Dendritic cell treated with granulocyte-macrophage colony-stimulating factor and Interleukin-4, amounts not matched to agents 40 ng/mL and 50 ng/mL, for 4 days (primary cell): ENCODE measurements around the gene BIRC6.
"Not testable (repeated sequence)": the region's sequence is repeated elsewhere in the genome, so short reads cannot be mapped to it uniquely, and the experiment has no call there.

Source experiments
- H3K27ac Mint-ChIP-seq: one replicate; pipeline ENCODE4 v1.8.0; 2022; ENCODE audit warnings: mild to moderate bottlenecking, mixed read lengths
- H3K27me3 Mint-ChIP-seq: one replicate; pipeline ENCODE4 v1.8.0; 2022; ENCODE audit warnings: mild to moderate bottlenecking, mixed read lengths
- H3K36me3 Mint-ChIP-seq: one replicate; pipeline ENCODE4 v1.8.0; 2022; ENCODE audit warnings: low read depth, mixed read lengths
- H3K4me1 Mint-ChIP-seq: one replicate; pipeline ENCODE4 v1.8.0; 2022; ENCODE audit warnings: low read depth, mixed read lengths
- H3K4me3 Mint-ChIP-seq: one replicate; pipeline ENCODE4 v1.8.0; 2022; ENCODE audit warnings: mild to moderate bottlenecking, moderate library complexity, mixed read lengths
- H3K9me3 Mint-ChIP-seq: one replicate; pipeline ENCODE4 v1.8.0; 2022; ENCODE audit warnings: mixed read lengths
- intact Hi-C: fragments of 100-400 bp; cut with micrococcal nuclease; formaldehyde crosslinking; loops from one replicate; pipeline ENCODE4 v1.15.0; 2022

The BIRC6 gene

GRCh38 chr2:32436150-32436549 is 79.3 kb downstream of the BIRC6 start:
- Mint-ChIP-seq H3K27me3 (no peaks in the 10 kb centered on the region), H3K4me1 (no peaks in the 10 kb centered on the region), H3K4me3 (no peak overlapping the region), H3K9me3 (no peaks in the 10 kb centered on the region), H3K36me3 (peaks cover 90% of the 10 kb centered on the region), H3K27ac (no peak overlapping the region)
- intact Hi-C loops = no loop called here

GRCh38 chr2:32442020-32442467 is 85.2 kb downstream of the BIRC6 start:
- intact Hi-C loops = no loop called here
- H3K9me3 Mint-ChIP-seq = no peaks in the 10 kb centered on the region
- no peaks in the 10 kb centered on the region for H3K27me3 Mint-ChIP-seq
- no peak overlapping the region for H3K27ac Mint-ChIP-seq
- H3K4me3 Mint-ChIP-seq = no peak overlapping the region
- H3K36me3 Mint-ChIP-seq = peaks cover 93% of the 10 kb centered on the region
- H3K4me1 Mint-ChIP-seq = no peaks in the 10 kb centered on the region

DNA sequence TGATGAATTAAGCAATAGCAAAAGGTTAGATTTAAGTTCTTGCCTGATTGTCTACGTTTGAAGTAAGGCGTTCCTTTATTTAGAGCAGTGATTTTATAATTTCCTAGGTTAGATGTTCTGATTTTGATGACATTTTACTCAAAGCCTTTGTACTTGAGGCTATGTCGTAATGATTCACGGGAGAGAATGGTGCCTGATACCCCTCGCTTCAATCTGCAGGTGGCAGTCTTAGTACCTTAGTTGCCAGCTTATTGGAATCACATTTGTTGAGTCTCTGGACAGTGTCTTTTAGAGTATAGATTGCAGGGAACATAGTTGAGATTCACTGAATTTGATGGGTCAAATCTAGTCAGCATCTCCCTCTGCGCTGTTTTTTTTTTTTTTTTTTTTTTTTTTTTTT is 89.5 kb downstream of the BIRC6 start:
- H3K27me3 Mint-ChIP-seq = no peaks in the 10 kb centered on the region
- no peaks in the 10 kb centered on the region for H3K9me3 Mint-ChIP-seq
- peaks cover 13% of the 10 kb centered on the region for H3K4me1 Mint-ChIP-seq
- H3K36me3 Mint-ChIP-seq = peaks cover 77% of the 10 kb centered on the region
- H3K4me3 Mint-ChIP-seq = no peak overlapping the region
- intact Hi-C loops = no loop called here
- no peak overlapping the region for H3K27ac Mint-ChIP-seq

- Mint-ChIP-seq H3K27ac (no peak overlapping the region), H3K27me3 (no peaks in the 10 kb centered on the region), H3K4me3 (no peak overlapping the region)
Observed at GRCh38 chr2:32450851-32451250, 94.0 kb downstream of the BIRC6 start.

DNA sequence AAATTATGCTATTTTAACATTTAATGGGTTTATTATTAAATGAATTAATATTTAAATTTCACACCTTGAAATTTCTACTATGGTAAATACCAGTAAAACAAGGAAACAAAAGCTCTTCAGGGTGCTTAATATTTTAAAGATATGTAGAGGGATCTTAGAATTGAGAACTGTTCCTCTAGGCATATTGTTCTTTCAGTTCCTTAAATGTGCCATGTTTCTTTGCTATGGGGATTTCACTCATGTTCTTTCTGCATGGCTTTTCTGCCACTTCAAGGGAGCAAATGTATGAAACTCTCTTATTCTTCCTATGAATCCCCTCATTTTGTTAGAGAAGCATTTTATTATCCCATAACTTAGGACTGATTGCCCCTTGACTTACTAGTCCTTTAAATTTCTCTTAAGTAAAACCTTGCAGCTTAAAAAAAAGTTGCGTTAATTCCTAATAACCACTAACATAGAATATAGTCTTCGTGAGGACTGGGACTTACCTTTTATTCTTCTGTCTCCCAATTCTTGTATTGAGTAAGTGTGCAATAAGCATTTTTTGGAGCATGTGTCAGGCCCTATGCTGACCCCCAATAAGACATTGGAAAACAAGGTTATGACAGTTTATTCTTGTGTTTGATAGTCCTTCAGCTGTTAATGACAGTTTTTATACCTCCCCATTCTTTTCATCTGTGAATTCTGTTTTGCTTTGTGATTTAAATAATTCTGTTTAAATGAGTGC is 95.7 kb downstream of the BIRC6 start:
- Mint-ChIP-seq H3K4me3 (no peak overlapping the region), H3K27me3 (no peaks in the 10 kb centered on the region), H3K27ac (no peak overlapping the region), H3K36me3 (peaks cover 55% of the 10 kb centered on the region), H3K4me1 (peaks cover 23% of the 10 kb centered on the region), H3K9me3 (no peaks in the 10 kb centered on the region)
- intact Hi-C loops = no loop called here

More at GRCh38 chr2:32450851-32451250, 94.0 kb downstream of the BIRC6 start:
- H3K4me1 Mint-ChIP-seq = peaks cover 23% of the 10 kb centered on the region
- peaks cover 51% of the 10 kb centered on the region for H3K36me3 Mint-ChIP-seq
- H3K9me3 Mint-ChIP-seq = no peaks in the 10 kb centered on the region
- intact Hi-C loops = no loop called here

GRCh38 chr2:32453242-32454062 is 96.6 kb downstream of the BIRC6 start:
- Mint-ChIP-seq H3K9me3 (no peaks in the 10 kb centered on the region), H3K27ac (no peak overlapping the region), H3K4me3 (no peak overlapping the region), H3K27me3 (no peaks in the 10 kb centered on the region), H3K4me1 (peaks cover 20% of the 10 kb centered on the region), H3K36me3 (peaks cover 59% of the 10 kb centered on the region)
- intact Hi-C loops = no loop called here

GRCh38 chr2:32455816-32456215 is 99.0 kb downstream of the BIRC6 start:
- Mint-ChIP-seq H3K4me1 (peaks cover 15% of the 10 kb centered on the region), H3K27me3 (no peaks in the 10 kb centered on the region), H3K9me3 (no peaks in the 10 kb centered on the region), H3K4me3 (no peak overlapping the region), H3K36me3 (peaks cover 61% of the 10 kb centered on the region), H3K27ac (no peak overlapping the region)
- intact Hi-C loops = no loop called here

- Mint-ChIP-seq H3K4me3 (no peak overlapping the region), H3K36me3 (peaks cover 57% of the 10 kb centered on the region), H3K9me3 (no peaks in the 10 kb centered on the region), H3K27me3 (no peaks in the 10 kb centered on the region), H3K27ac (no peak overlapping the region), H3K4me1 (peaks cover 10% of the 10 kb centered on the region)
- intact Hi-C loops = no loop called here
Observed at GRCh38 chr2:32456808-32457207, 100.0 kb downstream of the BIRC6 start.

- intact Hi-C loops = no loop called here
- H3K4me3 Mint-ChIP-seq = no peak overlapping the region
- peaks cover 4% of the 10 kb centered on the region for H3K4me1 Mint-ChIP-seq
- H3K27ac Mint-ChIP-seq = no peak overlapping the region
- peaks cover 64% of the 10 kb centered on the region for H3K36me3 Mint-ChIP-seq
- no peaks in the 10 kb centered on the region for H3K9me3 Mint-ChIP-seq
- H3K27me3 Mint-ChIP-seq = no peaks in the 10 kb centered on the region
Observed at GRCh38 chr2:32457814-32458213, 101.0 kb downstream of the BIRC6 start.

DNA sequence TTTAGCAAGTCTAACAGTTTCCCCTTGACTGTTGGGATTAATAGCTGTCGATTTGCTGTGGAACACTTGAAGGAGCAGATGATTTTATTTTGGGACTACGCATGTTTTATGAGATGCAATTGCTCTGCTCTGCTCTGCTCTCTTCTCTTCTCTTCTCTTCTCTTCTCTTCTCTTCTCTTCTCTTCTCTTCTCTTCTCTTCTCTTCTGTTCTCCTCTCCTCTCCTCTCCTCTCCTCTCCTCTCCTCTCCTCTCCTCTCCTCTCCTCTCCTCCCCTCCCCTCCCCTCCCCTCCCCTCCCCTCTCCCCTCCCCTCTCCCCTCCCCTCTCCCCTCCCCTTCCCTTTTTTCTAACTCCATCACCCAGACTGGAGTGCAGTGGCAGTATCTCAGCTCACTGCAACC is 104.0 kb downstream of the BIRC6 start:
- not testable (repeated sequence) for H3K4me3 Mint-ChIP-seq, H3K9me3 Mint-ChIP-seq, H3K4me1 Mint-ChIP-seq, H3K27ac Mint-ChIP-seq, H3K27me3 Mint-ChIP-seq
- intact Hi-C loops = loop anchor here (10.0 kb wide), 1 partner anchor 66 kb away; no protein-coding TSS in a partner anchor
- peaks cover 76% of the 10 kb centered on the region for H3K36me3 Mint-ChIP-seq

DNA sequence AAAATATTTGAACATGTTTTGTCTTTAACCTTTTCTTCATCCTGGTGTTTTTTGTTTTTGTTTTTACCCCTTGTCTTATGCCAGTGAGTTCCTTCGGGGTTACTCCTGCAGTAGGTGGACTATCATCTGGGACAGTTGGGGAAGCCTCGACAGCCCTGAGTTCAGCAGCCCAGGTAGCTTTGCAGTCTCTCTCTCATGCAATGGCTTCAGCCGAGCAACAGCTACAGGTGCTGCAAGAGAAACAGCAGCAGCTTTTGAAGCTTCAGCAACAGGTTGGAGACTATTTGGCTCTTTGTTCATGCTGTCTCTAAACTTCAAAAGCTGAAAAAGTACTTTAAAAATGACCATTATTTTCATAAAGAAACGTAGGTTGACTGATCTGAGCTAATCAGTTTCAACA is 106.3 kb downstream of the BIRC6 start:
- Mint-ChIP-seq H3K9me3 (no peaks in the 10 kb centered on the region), H3K4me1 (no peaks in the 10 kb centered on the region), H3K27ac (no peak overlapping the region), H3K27me3 (no peaks in the 10 kb centered on the region), H3K4me3 (no peak overlapping the region), H3K36me3 (peaks cover 80% of the 10 kb centered on the region)
- intact Hi-C loops = loop anchor here (10.0 kb wide), 1 partner anchor 68 kb away; no protein-coding TSS in a partner anchor

GRCh38 chr2:32464431-32464830 is 107.6 kb downstream of the BIRC6 start:
- no peaks in the 10 kb centered on the region for H3K9me3 Mint-ChIP-seq
- intact Hi-C loops = loop anchor here (10.0 kb wide), 1 partner anchor 70 kb away; no protein-coding TSS in a partner anchor
- no peaks in the 10 kb centered on the region for H3K4me1 Mint-ChIP-seq
- peaks cover 80% of the 10 kb centered on the region for H3K36me3 Mint-ChIP-seq
- no peak overlapping the region for H3K27ac Mint-ChIP-seq
- no peaks in the 10 kb centered on the region for H3K27me3 Mint-ChIP-seq
- H3K4me3 Mint-ChIP-seq = no peak overlapping the region

DNA sequence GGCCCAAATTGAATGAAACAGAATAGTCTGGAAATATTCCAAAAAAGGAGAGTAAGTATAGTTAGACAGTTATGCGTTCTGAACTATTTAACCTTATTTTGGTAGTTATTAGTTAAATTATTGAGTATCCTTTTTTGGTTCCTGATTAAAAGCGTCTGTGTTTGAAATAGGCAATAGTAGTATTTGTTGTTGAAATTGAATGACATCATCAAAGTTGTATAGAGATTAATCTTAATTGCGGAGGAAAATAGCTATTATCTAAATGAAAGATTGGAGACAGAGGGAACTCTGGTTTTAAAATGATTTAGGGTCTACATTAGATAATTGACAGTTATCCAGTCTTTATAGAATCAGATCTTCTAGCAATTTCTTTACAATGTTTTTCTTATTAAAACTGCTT is 115.8 kb downstream of the BIRC6 start:
- Mint-ChIP-seq H3K4me1 (no peaks in the 10 kb centered on the region), H3K27ac (no peak overlapping the region), H3K9me3 (no peaks in the 10 kb centered on the region), H3K27me3 (no peaks in the 10 kb centered on the region), H3K4me3 (no peak overlapping the region), H3K36me3 (peaks cover 80% of the 10 kb centered on the region)
- intact Hi-C loops = loop anchor here (5.0 kb wide), 1 partner anchor 45 kb away; no protein-coding TSS in a partner anchor

- no peak overlapping the region for H3K4me3 Mint-ChIP-seq
- H3K9me3 Mint-ChIP-seq = no peaks in the 10 kb centered on the region
- no peaks in the 10 kb centered on the region for H3K27me3 Mint-ChIP-seq
- H3K27ac Mint-ChIP-seq = no peak overlapping the region
- intact Hi-C loops = loop anchor here (5.0 kb wide), 1 partner anchor 43 kb away; no protein-coding TSS in a partner anchor
- H3K36me3 Mint-ChIP-seq = peaks cover 80% of the 10 kb centered on the region
- H3K4me1 Mint-ChIP-seq = no peaks in the 10 kb centered on the region
Observed at GRCh38 chr2:32474381-32474780, 117.6 kb downstream of the BIRC6 start.
